ENCODE data around the gene CEP85L. TPM values are rescaled to one million over a fixed set of nuclear protein-coding genes. Genes with fewer than 3 reads are reported as not detected.

CEP85L gene
- total and polyA plus RNA-seq, 2 experiments from 2014 or later: 9.1 to 10.1 TPM

DNA sequence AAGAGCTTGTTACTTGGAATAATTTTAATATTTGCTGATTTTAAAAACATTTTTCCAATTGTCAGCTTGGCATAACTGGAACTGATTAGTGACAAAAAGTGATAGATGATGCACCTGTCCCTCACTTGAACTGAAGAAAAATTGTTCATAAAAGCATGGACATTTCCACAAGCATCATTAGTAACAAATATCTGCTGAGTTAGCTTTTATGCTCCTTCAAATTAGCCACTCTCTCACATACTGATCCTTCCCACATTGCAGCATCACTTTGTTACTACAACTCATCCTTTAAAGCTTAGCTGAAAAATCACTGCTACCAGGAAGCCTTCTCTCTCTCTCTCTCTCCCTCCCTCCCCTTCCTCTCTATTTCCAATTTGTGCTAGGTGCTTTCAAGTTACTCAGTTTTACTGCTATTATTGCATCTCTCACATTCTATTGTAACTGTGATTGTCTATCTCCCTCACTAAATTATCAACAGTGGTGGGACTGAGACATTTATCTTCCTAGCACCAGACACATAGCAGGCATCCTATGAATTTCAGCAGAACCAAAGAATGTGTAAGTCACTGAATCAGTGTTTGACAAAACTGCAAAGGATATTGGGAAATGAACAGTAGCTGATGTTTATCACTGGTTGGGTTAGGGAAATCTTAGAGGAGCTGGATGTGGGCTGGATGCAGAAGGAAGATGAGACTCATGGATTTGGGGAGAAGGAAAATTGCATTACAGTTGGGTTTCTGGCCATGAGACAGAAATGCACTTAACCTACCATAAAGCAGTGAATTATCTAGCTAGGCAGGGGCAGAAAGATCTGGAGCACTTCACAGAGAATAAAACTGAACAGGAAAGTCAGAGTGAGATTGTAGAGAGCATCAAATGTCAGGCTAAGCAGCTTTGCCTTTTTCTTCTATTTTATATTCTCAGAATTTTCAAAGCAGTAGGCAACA, 231.7 kb downstream of the CEP85L start:
- Histone ChIP-seq H3K4me3 (no peak overlapping the region), H4K20me1 (replicated peaks; ENCODE audit: insufficient read depth) (no peaks in the 10 kb centered on the region), H2AFZ (no peak overlapping the region), H3K27ac (ENCODE audit: low read depth) (no peak overlapping the region), H3K4me1 (ENCODE audit: insufficient read depth) (no peaks in the 10 kb centered on the region), H3K36me3 (ENCODE audit: insufficient read depth) (no peaks in the 10 kb centered on the region), H3K4me2 (no peak overlapping the region), H3K27me3 (ENCODE audit: insufficient read depth) (no peaks in the 10 kb centered on the region), H3F3A (replicated peaks; ENCODE audit: low read depth) (no peaks in the 10 kb centered on the region), H3K9me2 (ENCODE audit: insufficient read depth) (peaks cover 6% of the 10 kb centered on the region; the same call in 1 of the 2 replicates), H3K79me2 (replicated peaks; ENCODE audit: insufficient read depth) (no peaks in the 10 kb centered on the region)
- DNase-seq (ENCODE audit: low spot score): no peak
- Mint-ChIP-seq H3K27ac (no peak overlapping the region), H3K27me3 (ENCODE audit: insufficient read depth, low read depth, poor library complexity) (peaks cover 2% of the 10 kb centered on the region), H3K4me1 (no peaks in the 10 kb centered on the region), H3K9me3 (no peaks in the 10 kb centered on the region), H3K4me3 (no peak overlapping the region), H3K36me3 (ENCODE audit: low read depth) (no peaks in the 10 kb centered on the region)
- TF ChIP-seq, protein P1, sequence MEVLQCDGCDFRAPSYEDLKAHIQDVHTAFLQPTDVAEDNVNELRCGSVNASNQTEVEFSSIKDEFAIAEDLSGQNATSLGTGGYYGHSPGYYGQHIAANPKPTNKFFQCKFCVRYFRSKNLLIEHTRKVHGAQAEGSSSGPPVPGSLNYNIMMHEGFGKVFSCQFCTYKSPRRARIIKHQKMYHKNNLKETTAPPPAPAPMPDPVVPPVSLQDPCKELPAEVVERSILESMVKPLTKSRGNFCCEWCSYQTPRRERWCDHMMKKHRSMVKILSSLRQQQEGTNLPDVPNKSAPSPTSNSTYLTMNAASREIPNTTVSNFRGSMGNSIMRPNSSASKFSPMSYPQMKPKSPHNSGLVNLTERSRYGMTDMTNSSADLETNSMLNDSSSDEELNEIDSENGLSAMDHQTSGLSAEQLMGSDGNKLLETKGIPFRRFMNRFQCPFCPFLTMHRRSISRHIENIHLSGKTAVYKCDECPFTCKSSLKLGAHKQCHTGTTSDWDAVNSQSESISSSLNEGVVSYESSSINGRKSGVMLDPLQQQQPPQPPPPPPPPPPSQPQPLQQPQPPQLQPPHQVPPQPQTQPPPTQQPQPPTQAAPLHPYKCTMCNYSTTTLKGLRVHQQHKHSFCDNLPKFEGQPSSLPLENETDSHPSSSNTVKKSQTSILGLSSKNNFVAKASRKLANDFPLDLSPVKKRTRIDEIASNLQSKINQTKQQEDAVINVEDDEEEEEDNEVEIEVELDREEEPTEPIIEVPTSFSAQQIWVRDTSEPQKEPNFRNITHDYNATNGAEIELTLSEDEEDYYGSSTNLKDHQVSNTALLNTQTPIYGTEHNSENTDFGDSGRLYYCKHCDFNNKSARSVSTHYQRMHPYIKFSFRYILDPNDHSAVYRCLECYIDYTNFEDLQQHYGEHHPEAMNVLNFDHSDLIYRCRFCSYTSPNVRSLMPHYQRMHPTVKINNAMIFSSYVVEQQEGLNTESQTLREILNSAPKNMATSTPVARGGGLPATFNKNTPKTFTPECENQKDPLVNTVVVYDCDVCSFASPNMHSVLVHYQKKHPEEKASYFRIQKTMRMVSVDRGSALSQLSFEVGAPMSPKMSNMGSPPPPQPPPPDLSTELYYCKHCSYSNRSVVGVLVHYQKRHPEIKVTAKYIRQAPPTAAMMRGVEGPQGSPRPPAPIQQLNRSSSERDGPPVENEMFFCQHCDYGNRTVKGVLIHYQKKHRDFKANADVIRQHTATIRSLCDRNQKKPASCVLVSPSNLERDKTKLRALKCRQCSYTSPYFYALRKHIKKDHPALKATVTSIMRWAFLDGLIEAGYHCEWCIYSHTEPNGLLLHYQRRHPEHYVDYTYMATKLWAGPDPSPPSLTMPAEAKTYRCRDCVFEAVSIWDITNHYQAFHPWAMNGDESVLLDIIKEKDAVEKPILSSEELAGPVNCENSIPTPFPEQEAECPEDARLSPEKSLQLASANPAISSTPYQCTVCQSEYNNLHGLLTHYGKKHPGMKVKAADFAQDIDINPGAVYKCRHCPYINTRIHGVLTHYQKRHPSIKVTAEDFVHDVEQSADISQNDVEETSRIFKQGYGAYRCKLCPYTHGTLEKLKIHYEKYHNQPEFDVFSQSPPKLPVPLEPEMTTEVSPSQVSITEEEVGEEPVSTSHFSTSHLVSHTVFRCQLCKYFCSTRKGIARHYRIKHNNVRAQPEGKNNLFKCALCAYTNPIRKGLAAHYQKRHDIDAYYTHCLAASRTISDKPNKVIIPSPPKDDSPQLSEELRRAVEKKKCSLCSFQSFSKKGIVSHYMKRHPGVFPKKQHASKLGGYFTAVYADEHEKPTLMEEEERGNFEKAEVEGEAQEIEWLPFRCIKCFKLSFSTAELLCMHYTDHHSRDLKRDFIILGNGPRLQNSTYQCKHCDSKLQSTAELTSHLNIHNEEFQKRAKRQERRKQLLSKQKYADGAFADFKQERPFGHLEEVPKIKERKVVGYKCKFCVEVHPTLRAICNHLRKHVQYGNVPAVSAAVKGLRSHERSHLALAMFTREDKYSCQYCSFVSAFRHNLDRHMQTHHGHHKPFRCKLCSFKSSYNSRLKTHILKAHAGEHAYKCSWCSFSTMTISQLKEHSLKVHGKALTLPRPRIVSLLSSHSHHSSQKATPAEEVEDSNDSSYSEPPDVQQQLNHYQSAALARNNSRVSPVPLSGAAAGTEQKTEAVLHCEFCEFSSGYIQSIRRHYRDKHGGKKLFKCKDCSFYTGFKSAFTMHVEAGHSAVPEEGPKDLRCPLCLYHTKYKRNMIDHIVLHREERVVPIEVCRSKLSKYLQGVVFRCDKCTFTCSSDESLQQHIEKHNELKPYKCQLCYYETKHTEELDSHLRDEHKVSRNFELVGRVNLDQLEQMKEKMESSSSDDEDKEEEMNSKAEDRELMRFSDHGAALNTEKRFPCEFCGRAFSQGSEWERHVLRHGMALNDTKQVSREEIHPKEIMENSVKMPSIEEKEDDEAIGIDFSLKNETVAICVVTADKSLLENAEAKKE (CRISPR knock-in tag; IDR thresholded peaks at IDR 0.05): no peak
- no peak for TF ChIP-seq EZH2 (IDR thresholded peaks at IDR 0.05; ENCODE audit: low read depth, unreplicated experiment)
- TF ChIP-seq STAT1 (IDR thresholded peaks at IDR 0.05; ENCODE audit: unreplicated experiment): no peak
- no peak for TF ChIP-seq ZNF114 (CRISPR knock-in tag; IDR thresholded peaks at IDR 0.05)
- TF ChIP-seq EZH2phosphoT487 (IDR thresholded peaks at IDR 0.05; ENCODE audit: unreplicated experiment): no peak
- TF ChIP-seq REST (IDR thresholded peaks at IDR 0.05; ENCODE audit: unreplicated experiment): no peak
- no peak for TF ChIP-seq POLR2AphosphoS5 (IDR thresholded peaks at IDR 0.05; ENCODE audit: low read depth)
- no peak for TF ChIP-seq CREB1 (CRISPR knock-in tag; IDR thresholded peaks at IDR 0.05; ENCODE audit: low read depth)
- TF ChIP-seq JUNB (IDR thresholded peaks at IDR 0.05; ENCODE audit: unreplicated experiment): no peak
- TF ChIP-seq, protein P2, sequence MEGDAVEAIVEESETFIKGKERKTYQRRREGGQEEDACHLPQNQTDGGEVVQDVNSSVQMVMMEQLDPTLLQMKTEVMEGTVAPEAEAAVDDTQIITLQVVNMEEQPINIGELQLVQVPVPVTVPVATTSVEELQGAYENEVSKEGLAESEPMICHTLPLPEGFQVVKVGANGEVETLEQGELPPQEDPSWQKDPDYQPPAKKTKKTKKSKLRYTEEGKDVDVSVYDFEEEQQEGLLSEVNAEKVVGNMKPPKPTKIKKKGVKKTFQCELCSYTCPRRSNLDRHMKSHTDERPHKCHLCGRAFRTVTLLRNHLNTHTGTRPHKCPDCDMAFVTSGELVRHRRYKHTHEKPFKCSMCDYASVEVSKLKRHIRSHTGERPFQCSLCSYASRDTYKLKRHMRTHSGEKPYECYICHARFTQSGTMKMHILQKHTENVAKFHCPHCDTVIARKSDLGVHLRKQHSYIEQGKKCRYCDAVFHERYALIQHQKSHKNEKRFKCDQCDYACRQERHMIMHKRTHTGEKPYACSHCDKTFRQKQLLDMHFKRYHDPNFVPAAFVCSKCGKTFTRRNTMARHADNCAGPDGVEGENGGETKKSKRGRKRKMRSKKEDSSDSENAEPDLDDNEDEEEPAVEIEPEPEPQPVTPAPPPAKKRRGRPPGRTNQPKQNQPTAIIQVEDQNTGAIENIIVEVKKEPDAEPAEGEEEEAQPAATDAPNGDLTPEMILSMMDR (conservative IDR thresholded peaks at IDR 0.05; ENCODE audit: low read depth in 2 of 2): no peak
- no peak for TF ChIP-seq NANOG (IDR thresholded peaks at IDR 0.05; ENCODE audit: borderline replicate concordance)
- TF ChIP-seq, protein P3, sequence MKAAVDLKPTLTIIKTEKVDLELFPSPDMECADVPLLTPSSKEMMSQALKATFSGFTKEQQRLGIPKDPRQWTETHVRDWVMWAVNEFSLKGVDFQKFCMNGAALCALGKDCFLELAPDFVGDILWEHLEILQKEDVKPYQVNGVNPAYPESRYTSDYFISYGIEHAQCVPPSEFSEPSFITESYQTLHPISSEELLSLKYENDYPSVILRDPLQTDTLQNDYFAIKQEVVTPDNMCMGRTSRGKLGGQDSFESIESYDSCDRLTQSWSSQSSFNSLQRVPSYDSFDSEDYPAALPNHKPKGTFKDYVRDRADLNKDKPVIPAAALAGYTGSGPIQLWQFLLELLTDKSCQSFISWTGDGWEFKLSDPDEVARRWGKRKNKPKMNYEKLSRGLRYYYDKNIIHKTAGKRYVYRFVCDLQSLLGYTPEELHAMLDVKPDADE (IDR thresholded peaks at IDR 0.05): no peak
- TF ChIP-seq ZNF331 (CRISPR knock-in tag; IDR thresholded peaks at IDR 0.05; ENCODE audit: low read depth): no peak
- ATAC-seq: no peak
